Measurements from ENCODE around the gene C9orf50.

Gene C9orf50

GRCh38 chr9:129587487-129588262 lies 33.2 kb downstream of the C9orf50 start:
- H3K27me3 Mint-ChIP-seq: peaks cover 24% of the 10 kb centered on the region
- H3K9me3 Mint-ChIP-seq: peaks cover 1% of the 10 kb centered on the region
- H3K36me3 Mint-ChIP-seq: no peaks in the 10 kb centered on the region
- H3K27ac Mint-ChIP-seq: no peak overlapping the region
- no peak overlapping the region for H3K4me3 Mint-ChIP-seq
- ATAC-seq (ENCODE audit: low read depth) (no peak), DNase-seq (ENCODE audit: low spot score in 2 of 2) (no peak)
- peaks cover 4% of the 10 kb centered on the region for H3K4me1 Mint-ChIP-seq

GRCh38 chr9:129586685-129587084 lies 34.2 kb downstream of the C9orf50 start:
- Mint-ChIP-seq H3K4me3 (no peak overlapping the region), H3K36me3 (no peaks in the 10 kb centered on the region), H3K9me3 (peaks cover 1% of the 10 kb centered on the region), H3K27ac (no peak overlapping the region), H3K27me3 (peaks cover 21% of the 10 kb centered on the region), H3K4me1 (peaks cover 4% of the 10 kb centered on the region)
- ATAC-seq (ENCODE audit: low read depth): no peak
- no peak for DNase-seq (ENCODE audit: low spot score in 2 of 2)

GRCh38 chr9:129586245-129586644 lies 34.7 kb downstream of the C9orf50 start:
- H3K4me1 Mint-ChIP-seq: peaks cover 4% of the 10 kb centered on the region
- DNase-seq (ENCODE audit: low spot score in 2 of 2) (no peak), ATAC-seq (ENCODE audit: low read depth) (no peak)
- no peak overlapping the region for H3K27ac Mint-ChIP-seq
- H3K9me3 Mint-ChIP-seq: peaks cover 1% of the 10 kb centered on the region
- H3K36me3 Mint-ChIP-seq: no peaks in the 10 kb centered on the region
- no peak overlapping the region for H3K4me3 Mint-ChIP-seq
- H3K27me3 Mint-ChIP-seq: peaks cover 21% of the 10 kb centered on the region

GRCh38 chr9:129585352-129585751 lies 35.5 kb downstream of the C9orf50 start:
- no peak overlapping the region for H3K27ac Mint-ChIP-seq
- ATAC-seq (ENCODE audit: low read depth) (no peak), DNase-seq (ENCODE audit: low spot score in 2 of 2) (no peak)
- peaks cover 16% of the 10 kb centered on the region for H3K27me3 Mint-ChIP-seq
- no peak overlapping the region for H3K4me3 Mint-ChIP-seq
- no peaks in the 10 kb centered on the region for H3K36me3 Mint-ChIP-seq
- H3K9me3 Mint-ChIP-seq: peaks cover 1% of the 10 kb centered on the region
- H3K4me1 Mint-ChIP-seq: peaks cover 7% of the 10 kb centered on the region

GRCh38 chr9:129584136-129584535 lies 36.8 kb downstream of the C9orf50 start:
- Mint-ChIP-seq H3K36me3 (no peaks in the 10 kb centered on the region), H3K27me3 (peaks cover 14% of the 10 kb centered on the region), H3K27ac (no peak overlapping the region), H3K4me3 (no peak overlapping the region), H3K4me1 (peaks cover 16% of the 10 kb centered on the region), H3K9me3 (peaks cover 1% of the 10 kb centered on the region)
- DNase-seq (ENCODE audit: low spot score in 2 of 2): no peak
- ATAC-seq (ENCODE audit: low read depth): peak; percentile 78

- Mint-ChIP-seq H3K4me1 (peaks cover 17% of the 10 kb centered on the region), H3K9me3 (peaks cover 1% of the 10 kb centered on the region), H3K36me3 (no peaks in the 10 kb centered on the region), H3K27ac (no peak overlapping the region), H3K4me3 (no peak overlapping the region), H3K27me3 (peaks cover 10% of the 10 kb centered on the region)
- DNase-seq (ENCODE audit: low spot score in 2 of 2) (no peak), ATAC-seq (ENCODE audit: low read depth) (no peak)
These were observed 37.4 kb downstream of the C9orf50 start for GRCh38 chr9:129583308-129584038.

- ATAC-seq (ENCODE audit: low read depth): no peak
- Mint-ChIP-seq H3K4me3 (no peak overlapping the region), H3K9me3 (peaks cover 1% of the 10 kb centered on the region), H3K27me3 (peaks cover 7% of the 10 kb centered on the region), H3K27ac (no peak overlapping the region), H3K36me3 (no peaks in the 10 kb centered on the region), H3K4me1 (peaks cover 17% of the 10 kb centered on the region)
- DNase-seq (ENCODE audit: low spot score in 2 of 2): no peak
These were observed 38.0 kb downstream of the C9orf50 start for GRCh38 chr9:129582855-129583254.

- DNase-seq (ENCODE audit: low spot score in 2 of 2) (no peak), ATAC-seq (ENCODE audit: low read depth) (no peak)
- no peak overlapping the region for H3K4me3 Mint-ChIP-seq
- peaks cover 7% of the 10 kb centered on the region for H3K27me3 Mint-ChIP-seq
- no peak overlapping the region for H3K27ac Mint-ChIP-seq
- H3K9me3 Mint-ChIP-seq: peaks cover 1% of the 10 kb centered on the region
- no peaks in the 10 kb centered on the region for H3K36me3 Mint-ChIP-seq
- H3K4me1 Mint-ChIP-seq: peaks cover 17% of the 10 kb centered on the region
These were observed 39.3 kb downstream of the C9orf50 start for GRCh38 chr9:129581505-129582189.

- DNase-seq (ENCODE audit: low spot score in 2 of 2) (no peak), ATAC-seq (ENCODE audit: low read depth) (peak; percentile 71)
- H3K4me3 Mint-ChIP-seq: no peak overlapping the region
- no peaks in the 10 kb centered on the region for H3K36me3 Mint-ChIP-seq
- H3K27ac Mint-ChIP-seq: no peak overlapping the region
- peaks cover 12% of the 10 kb centered on the region for H3K27me3 Mint-ChIP-seq
- peaks cover 1% of the 10 kb centered on the region for H3K9me3 Mint-ChIP-seq
- H3K4me1 Mint-ChIP-seq: peaks cover 22% of the 10 kb centered on the region
These were observed 40.5 kb downstream of the C9orf50 start for GRCh38 chr9:129580211-129580915.

- no peak for DNase-seq (ENCODE audit: low spot score in 2 of 2)
- no peak for ATAC-seq (ENCODE audit: low read depth)
- H3K27me3 Mint-ChIP-seq: peaks cover 12% of the 10 kb centered on the region
- H3K36me3 Mint-ChIP-seq: no peaks in the 10 kb centered on the region
- H3K9me3 Mint-ChIP-seq: no peaks in the 10 kb centered on the region
- H3K27ac Mint-ChIP-seq: no peak overlapping the region
- H3K4me3 Mint-ChIP-seq: no peak overlapping the region
- H3K4me1 Mint-ChIP-seq: peaks cover 20% of the 10 kb centered on the region
These were observed 41.6 kb downstream of the C9orf50 start for GRCh38 chr9:129579294-129579693.

- Mint-ChIP-seq H3K4me1 (peaks cover 18% of the 10 kb centered on the region), H3K36me3 (peaks cover 4% of the 10 kb centered on the region), H3K9me3 (peaks cover 6% of the 10 kb centered on the region), H3K4me3 (no peak overlapping the region), H3K27me3 (peaks cover 16% of the 10 kb centered on the region), H3K27ac (no peak overlapping the region)
- DNase-seq (ENCODE audit: low spot score in 2 of 2): no peak
- ATAC-seq (ENCODE audit: low read depth): no peak
These were observed 44.1 kb downstream of the C9orf50 start for GRCh38 chr9:129576546-129577543.

- peaks cover 6% of the 10 kb centered on the region for H3K9me3 Mint-ChIP-seq
- peaks cover 18% of the 10 kb centered on the region for H3K4me1 Mint-ChIP-seq
- ATAC-seq (ENCODE audit: low read depth): no peak
- H3K27ac Mint-ChIP-seq: no peak overlapping the region
- H3K36me3 Mint-ChIP-seq: peaks cover 4% of the 10 kb centered on the region
- H3K27me3 Mint-ChIP-seq: peaks cover 17% of the 10 kb centered on the region
- DNase-seq (ENCODE audit: low spot score in 2 of 2): no peak
- H3K4me3 Mint-ChIP-seq: no peak overlapping the region
These were observed 45.1 kb downstream of the C9orf50 start for GRCh38 chr9:129575818-129576217.
